ENCODE data around the gene TMEM181.
"Not testable (repeated sequence)": the region's sequence is repeated elsewhere in the genome, so short reads cannot be mapped to it uniquely, and the experiment has no call there.

The TMEM181 gene

DNA sequence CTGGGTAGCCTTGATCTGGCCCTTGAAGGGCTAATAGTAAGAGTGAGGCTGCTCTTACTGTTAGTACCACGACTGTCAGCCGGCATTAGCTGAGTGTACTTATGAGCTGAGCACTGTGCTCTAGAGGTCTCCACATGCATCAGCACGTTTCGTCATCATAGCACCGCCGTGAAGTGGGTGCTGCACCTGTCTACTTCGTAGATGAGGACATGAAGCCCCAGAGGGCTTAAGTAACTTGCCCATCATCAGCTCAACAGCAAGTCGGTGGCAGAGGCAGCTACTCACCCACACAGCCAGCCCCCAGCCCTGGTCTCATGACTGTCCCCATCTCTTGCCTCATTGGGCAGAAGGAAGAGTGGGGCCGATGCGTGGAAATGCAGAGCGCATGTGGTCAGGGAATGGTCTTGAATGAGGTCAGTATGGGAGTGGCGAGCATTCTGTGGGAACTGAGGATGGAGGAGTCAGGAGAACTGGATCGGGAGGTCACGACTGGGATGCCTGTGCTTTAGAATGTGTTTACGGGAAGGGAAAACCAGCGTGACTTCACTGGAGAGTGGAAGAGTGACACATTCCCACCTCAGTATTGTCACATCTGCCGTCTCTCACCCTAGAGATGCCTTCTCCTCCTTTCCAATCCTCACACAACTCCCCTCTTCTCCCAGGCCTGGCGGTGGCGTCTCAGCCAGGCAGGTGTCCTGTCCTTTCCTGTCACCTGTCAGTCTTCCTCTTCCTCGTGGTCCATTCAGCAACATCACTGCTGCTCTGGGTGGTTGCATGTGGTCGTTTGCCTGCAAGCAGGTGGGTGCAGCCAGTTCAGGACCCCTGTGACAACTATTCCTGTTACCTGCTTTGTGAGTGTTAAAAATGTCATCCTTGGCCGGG, 95.9 kb downstream of the TMEM181 start:
- DNase-seq (ENCODE audit: low read depth in 1 of 2, low spot score in 1 of 2), result no peak

DNA sequence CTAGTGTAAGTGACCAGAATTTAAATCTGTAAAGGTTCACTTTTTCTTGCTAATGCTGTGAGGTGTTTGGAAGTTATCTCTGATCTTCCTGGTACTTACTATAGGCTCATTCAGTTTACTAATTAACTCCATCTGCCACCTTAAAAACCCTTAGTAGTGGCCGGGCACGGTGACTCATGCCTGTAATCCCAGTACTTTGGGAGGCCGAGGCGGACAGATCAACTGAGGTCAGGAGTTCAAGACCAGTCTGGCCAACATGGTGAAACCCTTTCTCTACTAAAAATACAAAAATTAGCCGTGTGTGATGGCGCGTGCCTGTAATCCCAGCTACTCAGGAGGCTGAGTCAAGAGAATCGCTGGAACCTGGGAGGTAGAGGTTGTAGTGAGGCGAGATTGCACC, 97.1 kb downstream of the TMEM181 start:
- not testable (repeated sequence) for DNase-seq (ENCODE audit: low read depth in 1 of 2, low spot score in 1 of 2)

DNA sequence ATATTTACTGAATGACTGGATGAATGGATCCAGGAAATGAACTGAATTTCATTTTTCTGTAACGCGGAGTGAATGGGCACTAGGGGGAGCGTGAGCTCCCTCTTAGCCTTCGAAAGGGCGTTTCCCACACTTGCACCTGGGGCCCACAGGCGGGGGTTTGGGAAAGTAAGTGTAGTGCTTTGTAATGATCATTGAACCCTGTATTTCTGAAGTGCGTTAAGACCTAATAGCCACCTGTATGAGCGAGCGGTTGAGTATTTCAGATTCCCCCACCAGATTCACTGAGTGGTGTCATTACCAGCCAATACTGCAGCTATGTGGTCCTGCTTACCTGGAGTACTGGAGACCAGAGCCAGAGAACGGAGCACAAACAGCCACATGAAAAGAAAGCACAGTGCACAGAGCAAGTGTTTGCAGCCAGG, 100.5 kb downstream of the TMEM181 start:
- DNase-seq (ENCODE audit: low read depth in 1 of 2, low spot score in 1 of 2), result no peak

DNA sequence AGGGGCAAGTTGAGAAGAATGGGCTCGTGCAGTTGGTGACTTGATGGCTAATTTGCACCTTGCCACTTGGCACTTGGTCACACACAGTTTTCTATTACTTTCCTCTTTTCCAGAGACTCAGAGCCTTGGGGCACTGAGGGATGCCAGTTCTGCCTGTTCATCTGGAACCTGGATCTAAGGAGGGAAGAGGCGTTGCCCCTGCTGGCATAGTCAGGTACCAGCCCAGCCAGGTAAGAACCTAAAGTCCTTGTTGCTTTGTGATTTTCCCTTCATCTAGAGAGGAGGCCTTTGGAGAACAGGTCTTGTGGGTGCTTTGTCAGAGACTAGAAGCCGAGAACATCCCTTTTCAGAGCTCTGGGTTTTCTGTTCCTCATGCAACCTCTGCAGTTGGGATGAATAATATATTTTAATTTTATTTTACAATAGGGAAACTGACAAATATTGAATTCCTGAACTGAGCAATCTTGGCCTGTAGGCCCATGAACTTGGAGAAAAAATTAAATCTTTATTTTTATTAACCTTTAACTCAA, 101.3 kb downstream of the TMEM181 start:
- DNase-seq (ENCODE audit: low read depth in 1 of 2, low spot score in 1 of 2), result no peak

DNA sequence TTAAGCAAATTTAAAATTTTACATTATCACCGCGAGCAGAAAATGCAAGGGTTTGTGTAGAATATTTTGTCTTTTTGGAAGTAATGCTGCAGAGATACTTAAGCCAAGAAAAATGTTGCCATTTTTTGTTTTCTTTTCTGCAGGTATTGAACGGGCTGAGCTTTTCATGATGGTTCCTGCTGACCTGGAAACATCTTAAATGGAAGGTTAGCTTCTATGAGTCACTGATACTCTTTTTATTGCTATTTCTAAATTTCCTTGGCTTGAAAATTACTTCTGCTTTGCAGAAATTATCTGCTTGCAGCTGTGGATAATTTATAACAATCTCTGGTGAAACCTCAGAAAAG, 102.7 kb downstream of the TMEM181 start:
- DNase-seq (ENCODE audit: low read depth in 1 of 2, low spot score in 1 of 2), result no peak

DNA sequence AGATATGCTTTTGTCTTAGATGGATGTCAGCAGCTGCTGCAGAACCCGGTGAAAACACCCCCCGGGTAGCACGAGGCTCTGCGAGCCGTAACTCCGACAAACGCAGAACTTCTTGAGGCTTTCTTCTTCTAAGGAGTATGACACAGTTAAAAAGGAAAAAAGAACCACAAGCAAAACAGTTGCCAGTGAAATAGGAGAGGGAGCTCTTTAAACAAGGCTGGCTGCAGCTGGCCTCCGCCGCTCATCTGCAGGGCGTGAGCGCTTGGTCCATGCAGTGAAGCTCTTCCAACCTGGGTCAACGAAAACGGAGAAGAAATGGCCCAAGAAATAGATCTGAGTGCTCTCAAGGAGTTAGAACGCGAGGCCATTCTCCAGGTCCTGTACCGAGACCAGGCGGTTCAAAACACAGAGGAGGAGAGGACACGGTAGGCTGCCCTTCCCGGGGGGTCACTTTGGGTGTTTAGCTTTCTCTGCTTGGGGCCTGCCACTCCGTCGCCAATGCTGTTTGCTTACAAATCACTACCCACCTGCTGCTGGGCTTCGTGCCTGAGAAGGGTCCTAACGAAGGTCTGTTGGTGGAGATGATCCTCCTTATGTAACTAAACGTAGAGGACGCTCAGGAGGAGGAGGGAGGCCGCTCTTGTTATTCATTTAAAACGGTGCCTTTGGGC, 103.2 kb downstream of the TMEM181 start:
- DNase-seq (ENCODE audit: low read depth in 1 of 2, low spot score in 1 of 2), result no peak

DNA sequence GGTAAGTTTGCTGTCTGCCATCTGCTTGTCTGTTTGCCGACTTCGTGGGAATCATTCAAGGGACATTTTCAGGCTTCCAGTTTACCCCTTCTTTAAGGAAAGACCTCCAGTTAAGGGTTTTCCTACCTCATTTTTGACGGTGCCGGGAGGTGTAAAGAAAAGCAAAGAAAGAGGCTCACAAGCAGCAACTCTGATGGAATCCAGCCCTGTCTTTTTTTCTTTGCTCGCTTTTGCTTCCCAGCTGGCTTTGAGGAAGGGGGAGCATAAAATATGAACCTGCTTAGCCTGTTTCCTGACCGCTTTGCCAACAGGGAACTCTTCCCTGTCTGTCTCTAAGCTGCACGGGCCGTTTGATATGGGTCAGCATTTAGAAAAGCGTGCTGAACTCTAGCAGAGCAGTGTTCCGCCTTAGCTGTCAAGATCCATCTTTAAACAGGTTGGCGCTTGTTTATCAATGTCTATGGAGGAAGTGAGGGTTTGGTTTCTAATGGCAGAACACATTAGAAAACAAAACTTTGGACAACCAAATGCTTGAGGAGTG, 103.8 kb downstream of the TMEM181 start:
- no peak for DNase-seq (ENCODE audit: low read depth in 1 of 2, low spot score in 1 of 2)

DNA sequence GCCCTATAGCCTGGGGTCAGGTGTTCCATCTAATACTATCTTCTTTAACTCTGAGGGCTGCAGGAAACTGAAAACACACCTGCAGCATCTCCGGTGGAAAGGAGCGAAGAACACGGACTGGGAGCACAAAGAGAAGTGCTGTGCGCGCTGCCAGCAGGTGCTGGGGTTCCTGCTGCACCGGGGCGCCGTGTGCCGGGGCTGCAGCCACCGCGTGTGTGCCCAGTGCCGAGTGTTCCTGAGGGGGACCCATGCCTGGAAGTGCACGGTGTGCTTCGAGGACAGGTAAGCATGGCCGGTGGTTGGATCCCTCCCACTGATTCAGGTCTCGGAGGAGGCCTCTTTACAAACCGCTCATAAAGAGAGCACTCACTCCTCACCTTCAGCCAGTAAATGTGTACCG, 105.4 kb downstream of the TMEM181 start:
- no peak for DNase-seq (ENCODE audit: low read depth in 1 of 2, low spot score in 1 of 2)

DNA sequence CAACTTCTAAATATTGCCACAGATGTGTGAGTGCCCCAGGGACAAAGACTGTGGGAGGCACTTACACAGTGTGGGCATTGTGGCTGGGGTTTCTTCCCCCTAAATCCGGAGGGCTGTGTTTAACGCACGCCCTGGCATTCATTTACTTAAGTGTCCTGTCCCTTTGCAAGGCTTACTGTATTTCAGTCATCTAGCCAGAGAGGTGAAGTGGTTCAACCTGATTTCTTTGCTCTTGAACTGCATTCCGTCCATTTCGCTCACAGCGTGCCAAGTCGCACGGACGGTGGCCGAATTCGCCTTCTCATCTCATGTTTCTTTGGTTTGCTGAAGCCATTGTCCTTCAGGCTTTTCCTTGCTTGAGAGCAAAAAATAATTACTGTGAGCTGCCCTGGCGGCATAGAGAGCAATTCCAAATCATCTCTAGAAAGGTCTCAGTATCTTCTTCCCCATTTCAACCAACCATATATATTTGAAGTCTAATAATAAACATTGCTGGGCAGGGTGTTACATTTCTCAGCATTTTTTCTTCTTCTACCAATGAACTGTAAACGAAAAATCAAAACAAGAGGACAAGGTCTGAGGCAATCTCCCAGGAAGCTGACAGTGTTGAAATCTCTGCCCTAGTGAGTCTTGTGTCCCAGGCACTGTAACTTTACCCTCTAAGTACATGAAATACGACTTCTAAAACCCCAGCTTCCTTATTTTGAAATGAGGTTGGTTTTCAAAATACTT, 106.9 kb downstream of the TMEM181 start:
- no peak for DNase-seq (ENCODE audit: low read depth in 1 of 2, low spot score in 1 of 2)

DNA sequence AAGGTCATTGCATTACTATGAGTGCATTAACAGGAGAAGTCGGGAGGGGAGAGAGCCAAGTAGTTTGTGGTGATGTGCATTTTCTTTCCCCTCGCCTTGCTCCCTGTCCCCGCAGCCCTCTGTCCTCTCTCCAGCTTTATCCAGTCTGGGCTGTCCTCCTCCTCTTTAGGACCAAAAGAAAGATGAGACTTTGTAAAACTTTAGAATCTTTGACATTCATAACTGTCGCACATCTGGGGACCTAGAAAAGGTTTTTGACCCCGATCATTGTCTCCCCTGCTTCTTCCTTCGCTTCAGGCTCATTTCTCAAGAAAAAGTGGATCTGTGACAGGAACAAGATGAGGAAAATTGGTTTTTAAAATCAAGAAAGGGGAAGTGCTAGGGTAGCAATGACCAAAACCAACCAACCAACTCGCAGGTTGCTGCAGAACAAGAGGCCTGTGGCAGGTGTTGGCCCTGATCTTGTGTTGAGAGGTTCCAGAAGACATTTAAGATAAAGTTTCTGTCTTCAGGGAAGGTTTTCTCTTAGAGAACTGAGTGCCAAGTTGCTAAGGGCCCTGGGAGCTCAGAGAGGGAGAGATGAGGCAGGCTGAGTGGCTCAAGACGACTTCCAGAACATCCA, 107.6 kb downstream of the TMEM181 start:
- no peak for DNase-seq (ENCODE audit: low read depth in 1 of 2, low spot score in 1 of 2)

DNA sequence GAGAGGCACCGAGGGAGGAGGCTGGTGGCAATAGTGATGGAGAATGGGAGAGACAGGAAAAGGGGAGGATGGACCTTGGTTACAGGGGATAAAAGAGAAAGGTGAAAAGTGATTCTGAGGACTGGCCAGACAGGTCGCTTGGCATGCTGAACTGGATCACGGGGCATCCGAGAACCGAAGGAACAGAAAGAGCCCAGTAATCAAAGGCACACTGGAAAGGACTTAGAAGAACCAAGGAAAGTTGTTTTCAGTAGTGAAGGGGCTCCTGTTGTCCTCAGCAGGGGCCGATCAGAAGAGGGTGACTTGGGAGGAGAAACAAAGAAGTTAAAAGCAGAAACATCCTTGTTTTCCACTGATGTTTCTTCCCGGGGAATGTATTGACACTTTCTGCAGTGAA, 108.8 kb downstream of the TMEM181 start:
- DNase-seq (ENCODE audit: low read depth in 1 of 2, low spot score in 1 of 2), result no peak

DNA sequence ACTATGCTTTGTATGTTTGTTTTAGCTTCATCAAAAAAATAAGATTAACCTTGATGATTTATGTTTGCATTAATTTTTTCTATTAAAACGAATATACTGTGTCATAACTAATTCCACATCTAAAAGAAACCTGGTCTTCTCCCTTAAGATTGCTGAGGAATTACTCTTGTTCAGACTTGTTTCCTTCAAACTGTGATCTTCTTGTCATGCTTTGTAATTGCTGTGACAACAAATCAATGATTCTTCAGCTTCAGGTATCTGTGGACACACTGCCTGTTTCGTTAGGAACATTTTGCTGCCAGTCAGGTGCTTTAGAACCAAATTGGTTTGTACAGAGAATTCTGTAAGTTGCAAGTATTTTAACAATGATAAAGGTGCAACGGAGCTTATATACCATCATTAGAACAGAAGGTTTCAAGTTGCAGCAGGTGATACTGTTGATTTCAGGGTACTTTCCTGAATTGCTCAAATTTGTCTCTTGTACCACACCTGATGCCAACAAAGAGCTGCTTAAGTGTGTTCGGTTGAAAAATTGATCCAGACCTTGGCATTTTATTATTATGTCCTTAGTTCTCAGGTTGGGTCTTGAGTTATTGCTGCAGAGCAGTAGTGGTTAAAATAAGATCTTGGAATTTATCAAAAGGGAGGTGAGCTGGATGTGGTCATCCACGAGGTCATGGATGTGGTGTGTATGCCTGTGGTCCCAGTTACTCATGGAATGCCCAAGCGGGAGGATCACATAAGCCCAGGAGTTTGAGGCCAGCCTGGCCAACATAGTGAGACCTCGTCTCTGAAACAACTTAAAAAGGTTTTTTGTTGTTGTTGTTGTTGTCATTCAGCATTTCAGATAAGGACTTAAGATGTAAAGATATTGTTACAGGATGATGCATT, 109.5 kb downstream of the TMEM181 start:
- no peak for DNase-seq (ENCODE audit: low read depth in 1 of 2, low spot score in 1 of 2)

DNA sequence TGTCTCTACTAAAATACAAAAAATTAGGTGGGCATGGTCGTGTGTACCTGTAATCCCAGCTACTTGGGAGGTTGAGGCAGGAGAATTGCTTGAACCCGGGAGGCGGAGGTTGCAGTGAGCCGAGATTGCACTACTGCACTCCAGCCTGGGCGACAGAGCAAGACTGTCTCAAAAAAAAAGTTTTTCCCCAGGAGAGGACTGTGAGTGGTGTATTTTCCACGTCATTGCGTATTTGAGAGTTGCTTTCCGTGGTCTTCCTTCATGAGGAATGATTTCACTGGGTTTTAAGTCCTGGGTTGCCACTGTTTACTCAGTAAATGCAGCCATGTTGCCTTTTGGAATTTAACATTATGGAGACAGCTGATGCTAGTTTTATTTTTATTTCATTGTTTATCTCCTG, 112.2 kb downstream of the TMEM181 start:
- DNase-seq (ENCODE audit: low read depth in 1 of 2, low spot score in 1 of 2), result not testable (repeated sequence)

DNA sequence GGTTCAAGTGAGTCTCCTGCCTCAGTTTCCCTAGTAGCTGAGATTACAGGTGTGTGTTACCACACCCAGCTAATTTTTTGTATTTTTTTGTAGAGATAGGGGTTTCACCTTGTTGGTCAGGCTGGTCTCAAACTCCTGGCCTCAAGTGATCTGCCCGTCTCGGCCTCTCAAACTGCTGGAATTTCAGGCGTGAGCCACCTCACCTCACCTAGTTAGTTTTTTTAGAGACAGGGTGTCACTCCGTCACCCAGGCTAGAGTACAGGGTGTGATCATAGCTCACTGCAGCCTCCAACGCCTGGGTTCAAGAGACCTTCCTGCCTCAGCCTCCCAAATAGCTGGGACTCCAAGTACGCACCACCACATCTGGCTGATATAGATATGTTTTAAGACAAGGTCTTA, 112.8 kb downstream of the TMEM181 start:
- DNase-seq (ENCODE audit: low read depth in 1 of 2, low spot score in 1 of 2), result no peak

DNA sequence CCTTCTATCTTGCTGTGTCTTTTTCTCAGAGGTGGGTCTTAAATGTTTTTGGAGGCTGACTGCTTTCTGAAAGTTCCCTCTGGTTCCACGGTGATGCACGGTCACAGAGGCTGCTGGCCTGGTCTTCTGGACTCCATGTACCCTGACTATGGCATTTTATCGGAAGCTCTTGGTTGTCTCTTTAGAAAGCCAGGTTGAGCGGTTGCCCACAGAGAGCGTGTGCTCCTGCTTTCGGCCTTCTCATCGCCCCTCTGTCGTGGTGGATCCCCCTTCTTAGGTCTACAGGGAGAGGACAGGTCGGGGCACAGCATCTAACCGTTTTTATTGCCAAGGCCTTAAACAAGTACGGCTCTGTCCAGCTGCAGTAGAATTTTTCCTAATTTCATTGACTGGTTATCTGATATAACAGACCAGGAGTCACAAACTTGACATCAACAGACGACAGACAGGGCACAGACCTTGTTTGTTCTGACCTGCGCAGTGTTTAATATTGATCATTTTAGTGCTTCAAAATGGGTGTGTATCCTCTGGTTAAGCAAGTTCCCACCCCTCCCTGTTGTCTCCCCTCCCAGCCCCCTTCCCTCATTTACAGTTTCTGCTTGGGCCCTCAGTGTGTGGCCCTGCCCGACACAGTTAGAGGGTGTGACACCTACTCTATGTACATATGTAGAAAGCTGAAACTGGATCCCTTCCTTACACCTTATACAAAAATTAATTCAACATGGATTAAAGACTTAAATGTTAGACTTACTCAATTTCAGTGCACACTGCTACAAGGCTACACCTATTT, 114.6 kb downstream of the TMEM181 start:
- DNase-seq (ENCODE audit: low read depth in 1 of 2, low spot score in 1 of 2), result no peak

DNA sequence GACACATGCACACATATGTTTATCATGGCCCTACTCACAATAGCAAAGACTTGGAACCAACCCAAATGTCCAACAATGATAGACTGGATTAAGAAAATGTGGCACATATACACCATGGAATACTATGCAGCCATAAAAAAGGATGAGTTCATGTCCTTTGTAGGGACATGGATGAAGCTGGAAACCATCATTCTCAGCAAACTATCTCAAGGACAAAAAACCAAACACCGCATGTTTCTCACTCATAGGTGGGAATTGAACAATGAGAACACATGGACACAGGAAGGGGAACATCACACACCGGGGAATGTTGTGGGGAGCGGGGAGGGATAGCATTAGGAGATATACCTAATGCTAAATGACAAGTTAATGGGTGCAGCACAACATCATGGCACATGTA, 117.2 kb downstream of the TMEM181 start:
- DNase-seq (ENCODE audit: low read depth in 1 of 2, low spot score in 1 of 2), result not testable (repeated sequence)

DNA sequence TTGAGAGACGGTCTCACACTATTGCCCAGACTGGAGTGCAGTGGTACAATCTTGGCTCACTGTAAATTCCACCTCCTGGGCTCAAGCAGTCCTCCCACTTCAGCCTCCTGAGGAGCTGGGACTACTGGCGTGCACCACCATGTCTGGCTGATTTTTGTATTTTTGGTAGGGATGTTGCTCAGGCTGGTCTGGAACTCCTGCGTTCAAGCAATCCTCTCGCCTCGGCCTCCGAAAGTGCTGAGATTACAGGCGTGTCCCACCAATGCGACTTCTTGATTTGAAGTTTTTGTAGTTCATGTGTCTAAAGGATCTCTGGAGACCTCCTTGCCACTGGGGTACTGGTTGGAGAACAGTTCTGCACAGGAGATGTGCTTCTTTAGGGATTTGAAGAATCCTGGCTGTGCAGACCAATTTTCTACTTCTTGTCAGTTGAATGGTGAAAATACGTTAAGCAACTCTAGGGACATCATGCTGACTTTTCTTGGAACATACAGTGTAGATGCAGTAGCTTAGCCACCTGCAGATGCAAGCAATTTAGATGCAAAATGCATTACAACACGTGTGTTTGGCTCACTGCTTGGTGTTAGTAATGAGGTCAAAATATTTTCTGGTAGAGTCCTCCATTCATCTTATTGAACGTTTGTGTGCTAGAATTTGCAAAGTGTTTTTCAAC, 118.2 kb downstream of the TMEM181 start:
- no peak for DNase-seq (ENCODE audit: low read depth in 1 of 2, low spot score in 1 of 2)

DNA sequence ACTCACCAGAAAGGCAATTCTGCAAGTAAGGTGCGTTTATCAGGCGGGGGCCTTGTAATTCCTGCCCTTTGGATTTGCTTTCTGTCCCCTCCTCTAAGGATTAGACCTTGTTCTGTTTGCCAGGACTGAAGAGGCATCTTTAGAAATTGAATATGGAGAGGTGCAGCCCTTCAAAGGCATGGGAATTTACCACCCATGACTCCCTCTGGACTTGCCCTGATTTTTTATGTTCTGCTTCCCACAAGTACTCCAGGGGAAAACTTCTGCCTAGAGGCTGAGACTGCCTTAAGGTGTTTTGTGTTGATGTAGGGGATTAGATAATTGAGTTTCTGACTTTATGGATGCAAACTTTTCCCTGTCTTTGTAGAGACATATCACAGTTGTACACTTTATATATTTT, 120.1 kb downstream of the TMEM181 start:
- DNase-seq (ENCODE audit: low read depth in 1 of 2, low spot score in 1 of 2), result no peak

DNA sequence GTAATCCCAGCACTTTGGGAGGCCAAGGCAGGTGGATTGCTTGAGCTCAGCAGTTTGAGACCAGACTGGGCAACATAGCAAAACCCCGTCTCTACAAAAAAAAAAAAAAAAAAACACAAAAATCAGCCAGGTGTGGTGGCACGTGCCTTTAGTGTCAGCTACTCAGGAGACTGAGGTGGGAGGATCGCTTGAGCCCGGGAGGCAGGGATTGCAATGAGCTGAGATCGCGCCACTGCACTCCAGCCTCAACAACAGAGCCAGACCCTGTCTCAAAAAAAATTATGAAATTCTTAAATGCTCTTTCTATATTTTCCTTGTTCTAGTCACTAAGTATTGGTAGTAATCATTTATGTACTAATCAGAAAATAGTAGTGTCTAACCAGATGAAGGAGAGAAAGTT, 120.6 kb downstream of the TMEM181 start:
- DNase-seq (ENCODE audit: low read depth in 1 of 2, low spot score in 1 of 2), result no peak
